ENCODE measurements around the gene SLC25A22.

Gene SLC25A22

GRCh38 chr11:804599-804964, 6.5 kb upstream of the SLC25A22 start:
- H3K27ac ChIP-seq = peak overlapping the region; percentile 84
- TF ChIP-seq ZFX (IDR thresholded peaks at IDR 0.05) = no peak
- no peak for TF ChIP-seq CTCF (conservative IDR thresholded peaks at IDR 0.05)

GRCh38 chr11:803770-804598, 5.9 kb upstream of the SLC25A22 start:
- TF ChIP-seq ZFX (IDR thresholded peaks at IDR 0.05) (no peak), CTCF (conservative IDR thresholded peaks at IDR 0.05) (no peak)
- H3K27ac ChIP-seq = peak overlapping the region; percentile 84

- no peak overlapping the region for H3K27ac ChIP-seq
- TF ChIP-seq CTCF (conservative IDR thresholded peaks at IDR 0.05) (no peak), ZFX (IDR thresholded peaks at IDR 0.05) (no peak)
Measured at GRCh38 chr11:803467-803742, 5.3 kb upstream of the SLC25A22 start.

- no peak overlapping the region for H3K27ac ChIP-seq
- TF ChIP-seq ZFX (IDR thresholded peaks at IDR 0.05) = no peak
- TF ChIP-seq CTCF (conservative IDR thresholded peaks at IDR 0.05) = no peak
Measured at GRCh38 chr11:802693-803466, 4.8 kb upstream of the SLC25A22 start.

- no peak for TF ChIP-seq CTCF (conservative IDR thresholded peaks at IDR 0.05)
- no peak for TF ChIP-seq ZFX (IDR thresholded peaks at IDR 0.05)
Measured at GRCh38 chr11:802018-802617, 4.0 kb upstream of the SLC25A22 start.

GRCh38 chr11:801097-801780, 3.2 kb upstream of the SLC25A22 start:
- no peak for TF ChIP-seq CTCF (conservative IDR thresholded peaks at IDR 0.05)
- no peak overlapping the region for H3K27ac ChIP-seq

More at GRCh38 chr11:802018-802617, 4.0 kb upstream of the SLC25A22 start:
- no peak overlapping the region for H3K27ac ChIP-seq

Measured in C4-2B (cell line).